NCI-H146 (cell line): ENCODE results near the gene ING5.

Source experiments
- DNase-seq: peaks from one replicate; lab custom pipeline; 2025; lab: John Stamatoyannopoulos, UW

Gene ING5

GRCh38 chr2:241760301-241760771, 58.5 kb downstream of the ING5 start:
- DNase-seq, result no peak

- no peak for DNase-seq
Measured at GRCh38 chr2:241762321-241762932, 60.6 kb downstream of the ING5 start.

- DNase-seq, result no peak
Measured at GRCh38 chr2:241762933-241763369, 61.1 kb downstream of the ING5 start.

- DNase-seq, result no peak
Measured at GRCh38 chr2:241763551-241764274, 61.9 kb downstream of the ING5 start.

- no peak for DNase-seq
Measured at GRCh38 chr2:241764275-241765241, 62.7 kb downstream of the ING5 start.

GRCh38 chr2:241767464-241768250, 65.8 kb downstream of the ING5 start:
- no peak for DNase-seq

- no peak for DNase-seq
Measured at GRCh38 chr2:241768251-241768711, 66.4 kb downstream of the ING5 start.

- DNase-seq, result no peak
Measured at GRCh38 chr2:241768850-241769249, 67.0 kb downstream of the ING5 start.

- DNase-seq, result no peak
Measured at GRCh38 chr2:241769819-241770184, 68.0 kb downstream of the ING5 start.

GRCh38 chr2:241770185-241770935, 68.5 kb downstream of the ING5 start:
- DNase-seq, result no peak

GRCh38 chr2:241770936-241771285, 69.1 kb downstream of the ING5 start:
- no peak for DNase-seq

- DNase-seq, result no peak
Measured at GRCh38 chr2:241771286-241772062, 69.6 kb downstream of the ING5 start.

GRCh38 chr2:241772063-241772499, 70.2 kb downstream of the ING5 start:
- no peak for DNase-seq

- DNase-seq, result peak; percentile 63
Measured at GRCh38 chr2:241773511-241774418, 71.9 kb downstream of the ING5 start.

GRCh38 chr2:241774419-241775222, 72.8 kb downstream of the ING5 start:
- peak; percentile 52 for DNase-seq

GRCh38 chr2:241775223-241776177, 73.7 kb downstream of the ING5 start:
- no peak for DNase-seq
